SJSA1 (cell line): ENCODE results near the gene LRP5. TPM values are rescaled to one million over a fixed set of nuclear protein-coding genes. Genes with fewer than 3 reads are reported as not detected.

Source experiments
- DNase-seq, 2 experiments: peaks; one replicate each; pipeline ENCODE4 v3.0.0-alpha.2; 2015 to 2020; ENCODE audit warnings: low spot score in 2 of 2, low read depth in 1 of 2
- H3K27ac ChIP-seq: fragments of 250-450 bp; sonication (Bioruptor Pico); 2 replicates; pipeline ENCODE4 v1.5.1; 2020; ENCODE audit warnings: mild to moderate bottlenecking, moderate library complexity
- H3K27me3 ChIP-seq: fragments of 250-450 bp; sonication (Bioruptor Pico); replicated peaks from 2 replicates; pipeline ENCODE4 v1.5.1; 2020; ENCODE audit warnings: mild to moderate bottlenecking, moderate library complexity
- H3K36me3 ChIP-seq: fragments of 250-450 bp; sonication (Bioruptor Pico); 2 replicates; pipeline ENCODE4 v1.5.1; 2020; ENCODE audit warnings: mild to moderate bottlenecking
- H3K4me1 ChIP-seq: fragments of 250-450 bp; sonication (Bioruptor Pico); replicated peaks from 2 replicates; pipeline ENCODE4 v1.6.1; 2021; ENCODE audit warnings: mild to moderate bottlenecking
- H3K4me3 ChIP-seq: fragments of 250-450 bp; sonication (Bioruptor Pico); 2 replicates; pipeline ENCODE4 v1.5.1; 2020; ENCODE audit warnings: mild to moderate bottlenecking
- H3K9me3 ChIP-seq: fragments of 250-450 bp; sonication (Bioruptor Pico); replicated peaks from 2 replicates; pipeline ENCODE4 v1.5.1; 2020; ENCODE audit warnings: mild to moderate bottlenecking
- total RNA-seq: library from RNA; depleted of rRNA; stranded (reverse); fragments of >200 nt; shearing (Covaris generic); gene quantifications from 2 replicates; pipeline ENCODE4 v1.2.3, GENCODE V29; 2014

LRP5 gene
- total RNA-seq, 1 experiment from 2014 or later = 32.2 TPM

GRCh38 chr11:68408512-68408911 is 96.1 kb downstream of the LRP5 start:
- H3K4me1 ChIP-seq = peaks cover 10% of the 10 kb centered on the region
- no peak for DNase-seq
- H3K36me3 ChIP-seq = peaks cover 64% of the 10 kb centered on the region
- no peak overlapping the region for H3K4me3 ChIP-seq
- no peak overlapping the region for H3K27ac ChIP-seq
- H3K9me3 ChIP-seq = no peaks in the 10 kb centered on the region
- H3K27me3 ChIP-seq = no peaks in the 10 kb centered on the region

GRCh38 chr11:68409748-68410344 is 97.5 kb downstream of the LRP5 start:
- peaks cover 66% of the 10 kb centered on the region for H3K36me3 ChIP-seq
- peaks cover 10% of the 10 kb centered on the region for H3K4me1 ChIP-seq
- H3K27ac ChIP-seq = no peak overlapping the region
- no peaks in the 10 kb centered on the region for H3K9me3 ChIP-seq
- H3K4me3 ChIP-seq = no peak overlapping the region
- no peaks in the 10 kb centered on the region for H3K27me3 ChIP-seq
- no peak for DNase-seq

GRCh38 chr11:68411501-68411991 is 99.2 kb downstream of the LRP5 start:
- Histone ChIP-seq H3K36me3 (peaks cover 71% of the 10 kb centered on the region), H3K27me3 (no peaks in the 10 kb centered on the region), H3K4me3 (no peak overlapping the region), H3K4me1 (peaks cover 2% of the 10 kb centered on the region), H3K27ac (no peak overlapping the region), H3K9me3 (no peaks in the 10 kb centered on the region)
- DNase-seq = no peak

- peaks cover 77% of the 10 kb centered on the region for H3K36me3 ChIP-seq
- no peaks in the 10 kb centered on the region for H3K4me1 ChIP-seq
- no peaks in the 10 kb centered on the region for H3K9me3 ChIP-seq
- no peak overlapping the region for H3K27ac ChIP-seq
- H3K4me3 ChIP-seq = no peak overlapping the region
- no peak for DNase-seq
- H3K27me3 ChIP-seq = no peaks in the 10 kb centered on the region
Measured at GRCh38 chr11:68412593-68413475, 100.4 kb downstream of the LRP5 start.

DNA sequence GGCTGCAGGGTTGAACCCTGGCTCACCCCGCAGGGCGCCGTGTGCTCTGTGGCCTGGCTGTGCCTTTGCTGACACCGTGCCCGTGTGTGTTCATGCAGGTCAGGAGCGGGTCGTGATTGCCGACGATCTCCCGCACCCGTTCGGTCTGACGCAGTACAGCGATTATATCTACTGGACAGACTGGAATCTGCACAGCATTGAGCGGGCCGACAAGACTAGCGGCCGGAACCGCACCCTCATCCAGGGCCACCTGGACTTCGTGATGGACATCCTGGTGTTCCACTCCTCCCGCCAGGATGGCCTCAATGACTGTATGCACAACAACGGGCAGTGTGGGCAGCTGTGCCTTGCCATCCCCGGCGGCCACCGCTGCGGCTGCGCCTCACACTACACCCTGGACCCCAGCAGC is 101.2 kb downstream of the LRP5 start:
- Histone ChIP-seq H3K4me1 (no peaks in the 10 kb centered on the region), H3K36me3 (peaks cover 76% of the 10 kb centered on the region), H3K27ac (no peak overlapping the region), H3K9me3 (no peaks in the 10 kb centered on the region), H3K4me3 (no peak overlapping the region), H3K27me3 (no peaks in the 10 kb centered on the region)
- DNase-seq = no peak

DNA sequence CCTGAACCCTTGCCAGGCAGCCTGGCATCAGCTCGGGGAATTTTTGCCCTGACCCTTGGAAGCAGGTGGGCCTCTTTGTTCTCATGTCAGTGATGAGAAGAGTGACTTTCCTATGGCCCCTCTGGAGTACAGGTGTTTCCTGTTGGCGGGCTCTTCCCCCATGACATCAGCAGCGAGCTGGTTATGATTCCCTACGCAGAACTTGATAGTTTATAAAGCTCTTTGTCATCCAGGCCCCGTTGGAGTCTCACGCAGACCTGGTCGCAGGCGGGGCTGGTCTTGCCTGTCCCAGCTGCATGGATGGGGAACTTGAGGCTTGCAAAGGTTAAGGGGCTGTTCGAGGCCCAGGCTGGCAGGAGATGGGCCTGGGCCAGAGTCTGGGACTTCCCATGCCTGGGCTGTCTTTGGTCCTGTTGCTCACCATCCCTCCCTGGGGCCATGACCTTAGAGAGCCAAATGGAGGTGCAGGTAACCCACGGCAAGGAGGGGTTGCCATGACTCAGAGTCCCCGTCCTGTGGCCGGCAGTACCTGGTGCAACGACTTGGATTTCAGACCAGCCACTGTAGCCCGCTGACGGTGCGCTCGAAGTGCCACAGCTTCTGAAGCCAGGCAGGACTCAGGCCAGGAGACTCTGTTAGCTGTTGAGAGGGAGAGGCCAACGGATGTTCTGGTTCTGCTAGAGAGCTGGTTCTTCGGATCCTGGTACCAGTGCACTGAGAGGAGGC is 102.3 kb downstream of the LRP5 start:
- Histone ChIP-seq H3K4me3 (no peak overlapping the region), H3K9me3 (no peaks in the 10 kb centered on the region), H3K27me3 (no peaks in the 10 kb centered on the region), H3K27ac (no peak overlapping the region), H3K36me3 (peaks cover 74% of the 10 kb centered on the region), H3K4me1 (no peaks in the 10 kb centered on the region)
- no peak for DNase-seq

DNA sequence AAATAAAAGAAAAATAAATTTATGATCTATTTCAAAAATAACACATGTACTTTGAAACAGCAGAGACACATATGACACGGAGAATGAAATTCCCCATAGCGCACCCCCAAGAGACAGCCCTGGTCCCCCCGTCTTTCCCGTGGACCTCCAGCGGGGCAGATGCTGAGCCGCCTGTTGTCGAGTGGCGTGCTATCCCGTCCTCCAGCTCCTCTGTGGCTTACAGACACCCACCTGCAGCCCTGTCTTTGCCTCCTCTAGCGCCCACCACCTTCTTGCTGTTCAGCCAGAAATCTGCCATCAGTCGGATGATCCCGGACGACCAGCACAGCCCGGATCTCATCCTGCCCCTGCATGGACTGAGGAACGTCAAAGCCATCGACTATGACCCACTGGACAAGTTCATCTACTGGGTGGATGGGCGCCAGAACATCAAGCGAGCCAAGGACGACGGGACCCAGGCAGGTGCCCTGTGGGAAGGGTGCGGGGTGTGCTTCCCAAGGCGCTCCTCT is 103.7 kb downstream of the LRP5 start:
- no peak overlapping the region for H3K27ac ChIP-seq
- no peaks in the 10 kb centered on the region for H3K9me3 ChIP-seq
- H3K4me1 ChIP-seq = no peaks in the 10 kb centered on the region
- DNase-seq = no peak
- no peak overlapping the region for H3K4me3 ChIP-seq
- H3K36me3 ChIP-seq = peaks cover 70% of the 10 kb centered on the region
- no peaks in the 10 kb centered on the region for H3K27me3 ChIP-seq

DNA sequence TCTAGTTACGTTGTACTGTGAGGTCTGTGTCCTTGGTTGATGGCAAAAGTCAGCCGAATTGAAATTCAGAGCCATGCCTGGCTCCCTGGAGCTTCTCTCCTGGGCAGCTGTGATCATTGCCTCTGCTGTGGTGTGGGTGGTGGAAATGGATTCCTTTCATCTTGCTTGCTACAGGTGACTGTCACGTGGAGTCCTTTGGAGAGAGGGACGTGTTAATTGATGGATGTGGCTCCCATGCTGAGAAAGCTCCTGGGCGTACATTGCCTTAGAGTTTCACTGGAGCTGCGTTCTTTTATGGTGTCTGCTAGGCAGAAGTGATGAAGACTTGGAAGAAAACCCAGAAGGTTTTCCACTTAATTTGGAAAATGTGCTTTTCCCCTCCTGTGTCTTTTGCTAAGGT is 106.3 kb downstream of the LRP5 start:
- no peaks in the 10 kb centered on the region for H3K9me3 ChIP-seq
- H3K4me1 ChIP-seq = no peaks in the 10 kb centered on the region
- no peak overlapping the region for H3K4me3 ChIP-seq
- DNase-seq = no peak
- no peak overlapping the region for H3K27ac ChIP-seq
- no peaks in the 10 kb centered on the region for H3K27me3 ChIP-seq
- H3K36me3 ChIP-seq = peaks cover 54% of the 10 kb centered on the region

DNA sequence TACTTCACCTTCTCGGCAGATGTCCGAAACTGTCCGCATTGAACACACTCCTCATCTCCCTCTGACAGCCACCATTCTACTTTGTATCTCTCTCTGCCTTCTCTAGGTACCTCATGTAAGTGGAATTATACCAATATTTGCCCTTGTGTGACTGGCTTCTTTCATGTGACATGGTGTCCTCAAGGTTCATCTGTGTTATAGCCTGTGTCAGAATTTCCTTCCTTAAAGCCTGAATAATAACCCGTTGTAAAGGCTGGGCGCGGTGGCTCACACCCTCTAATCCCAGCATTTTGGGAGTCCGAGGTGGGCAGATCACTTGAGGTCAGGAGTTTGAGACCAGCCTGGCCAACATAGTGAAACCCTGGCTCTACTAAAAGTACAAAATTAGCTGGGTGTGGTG is 107.8 kb downstream of the LRP5 start:
- H3K36me3 ChIP-seq = peaks cover 49% of the 10 kb centered on the region
- H3K4me3 ChIP-seq = no peak overlapping the region
- H3K27ac ChIP-seq = no peak overlapping the region
- H3K9me3 ChIP-seq = no peaks in the 10 kb centered on the region
- H3K4me1 ChIP-seq = no peaks in the 10 kb centered on the region
- DNase-seq = no peak
- no peaks in the 10 kb centered on the region for H3K27me3 ChIP-seq

DNA sequence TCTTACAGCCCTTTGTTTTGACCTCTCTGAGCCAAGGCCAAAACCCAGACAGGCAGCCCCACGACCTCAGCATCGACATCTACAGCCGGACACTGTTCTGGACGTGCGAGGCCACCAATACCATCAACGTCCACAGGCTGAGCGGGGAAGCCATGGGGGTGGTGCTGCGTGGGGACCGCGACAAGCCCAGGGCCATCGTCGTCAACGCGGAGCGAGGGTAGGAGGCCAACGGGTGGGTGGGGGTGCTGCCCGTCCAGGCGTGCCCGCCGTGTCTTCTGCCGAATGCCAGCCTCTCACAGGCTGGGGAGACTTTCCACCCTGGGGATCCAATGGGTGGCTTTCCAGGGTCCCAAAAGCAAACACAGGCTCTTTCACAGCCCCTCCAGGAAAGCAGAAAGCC is 111.1 kb downstream of the LRP5 start:
- no peaks in the 10 kb centered on the region for H3K27me3 ChIP-seq
- H3K9me3 ChIP-seq = peaks cover 3% of the 10 kb centered on the region; the same call in 1 of the 2 replicates
- no peak overlapping the region for H3K27ac ChIP-seq
- H3K4me1 ChIP-seq = no peaks in the 10 kb centered on the region
- DNase-seq = no peak
- no peak overlapping the region for H3K4me3 ChIP-seq
- H3K36me3 ChIP-seq = peaks cover 55% of the 10 kb centered on the region

- H3K27me3 ChIP-seq = no peaks in the 10 kb centered on the region
- no peaks in the 10 kb centered on the region for H3K4me1 ChIP-seq
- no peak overlapping the region for H3K27ac ChIP-seq
- DNase-seq = no peak
- H3K4me3 ChIP-seq = no peak overlapping the region
- peaks cover 59% of the 10 kb centered on the region for H3K36me3 ChIP-seq
- H3K9me3 ChIP-seq = peaks cover 5% of the 10 kb centered on the region
Measured at GRCh38 chr11:68424101-68424632, 111.8 kb downstream of the LRP5 start.

GRCh38 chr11:68424981-68425865 is 112.8 kb downstream of the LRP5 start:
- no peaks in the 10 kb centered on the region for H3K27me3 ChIP-seq
- no peak for DNase-seq
- H3K4me1 ChIP-seq = no peaks in the 10 kb centered on the region
- H3K4me3 ChIP-seq = no peak overlapping the region
- peaks cover 59% of the 10 kb centered on the region for H3K36me3 ChIP-seq
- H3K27ac ChIP-seq = no peak overlapping the region
- peaks cover 14% of the 10 kb centered on the region for H3K9me3 ChIP-seq
